Tongue (tissue), 2 donors: ENCODE measurements around the gene SRSF2. TPM values are rescaled to one million over a fixed set of nuclear protein-coding genes. Genes with fewer than 3 reads are reported as not detected.
A peak's percentile ranks its signal among the peaks of the same experiment; 100 is the strongest.
"Not testable (repeated sequence)": the region's sequence is repeated elsewhere in the genome, so short reads cannot be mapped to it uniquely, and the experiment has no call there.

Source experiments
- DNase-seq: peaks from one replicate; pipeline ENCODE4 v3.0.0-alpha.2; 2015
- total RNA-seq: library from RNA; depleted of rRNA; stranded (reverse); fragments of >200 nt; gene quantifications from one replicate; pipeline ENCODE4 v1.2.3, GENCODE V29; 2014

SRSF2 gene
- total RNA-seq, 1 donor from 2014 or later, result 129 TPM

- peak; percentile 89 for DNase-seq
Observed at GRCh38 chr17:76700617-76701470, 36.3 kb downstream of the SRSF2 start.

- DNase-seq, result no peak
Observed at GRCh38 chr17:76700270-76700616, 36.9 kb downstream of the SRSF2 start.

- not testable (repeated sequence) for DNase-seq
Observed at GRCh38 chr17:76698466-76698977, 38.6 kb downstream of the SRSF2 start.

GRCh38 chr17:76697702-76698465 is 39.2 kb downstream of the SRSF2 start:
- DNase-seq, result peak; percentile 47

- peak; percentile 49 for DNase-seq
Observed at GRCh38 chr17:76696763-76697701, 40.1 kb downstream of the SRSF2 start.

GRCh38 chr17:76695059-76695831 is 41.9 kb downstream of the SRSF2 start:
- DNase-seq, result no peak

- DNase-seq, result no peak
Observed at GRCh38 chr17:76691379-76692191, 45.5 kb downstream of the SRSF2 start.

GRCh38 chr17:76690596-76691280 is 46.4 kb downstream of the SRSF2 start:
- no peak for DNase-seq

GRCh38 chr17:76689859-76690258 is 47.3 kb downstream of the SRSF2 start:
- no peak for DNase-seq

- DNase-seq, result no peak
Observed at GRCh38 chr17:76688165-76688622, 48.9 kb downstream of the SRSF2 start.

GRCh38 chr17:76687298-76688164 is 49.6 kb downstream of the SRSF2 start:
- peak; percentile 49 for DNase-seq

- DNase-seq, result no peak
Observed at GRCh38 chr17:76686538-76687297, 50.4 kb downstream of the SRSF2 start.

GRCh38 chr17:76685846-76686245 is 51.3 kb downstream of the SRSF2 start:
- DNase-seq, result no peak

- DNase-seq, result peak; percentile 62
Observed at GRCh38 chr17:76685366-76685765, 51.8 kb downstream of the SRSF2 start.

- no peak for DNase-seq
Observed at GRCh38 chr17:76684756-76685155, 52.4 kb downstream of the SRSF2 start.
